Nephron (organoid): ENCODE measurements around the gene CCDC192.
A peak's percentile ranks its signal among the peaks of the same experiment; 100 is the strongest.

Experiments used
- H3K27ac Mint-ChIP-seq, 3 experiments: 2 replicates each; pipeline ENCODE4 v1.8.0; 2020; ENCODE audit warnings: mixed read lengths in 3 of 3, mild to moderate bottlenecking in 2 of 3, moderate library complexity in 1 of 3
- H3K27me3 Mint-ChIP-seq: 2 replicates; pipeline ENCODE4 v1.8.0; 2021; ENCODE audit warnings: low read depth, mild to moderate bottlenecking, moderate library complexity, mixed read lengths
- H3K36me3 Mint-ChIP-seq: 2 replicates; pipeline ENCODE4 v1.8.0; 2020; ENCODE audit warnings: low read depth, mixed read lengths
- H3K4me1 Mint-ChIP-seq: 2 replicates; pipeline ENCODE4 v1.8.0; 2020; ENCODE audit warnings: mixed read lengths
- H3K4me3 Mint-ChIP-seq, 3 experiments: 2 replicates each; pipeline ENCODE4 v1.8.0; 2020; ENCODE audit warnings: mild to moderate bottlenecking in 3 of 3, mixed read lengths in 3 of 3, moderate library complexity in 2 of 3
- H3K9me3 Mint-ChIP-seq: 2 replicates; pipeline ENCODE4 v1.8.0; 2020; ENCODE audit warnings: mixed read lengths
- CTCF ChIP-seq, 3 experiments: fragments of 200-600 bp; sonication (generic); IDR thresholded peaks; one replicate each; pipeline ENCODE4 v1.5.0; 2021; ENCODE audit warnings: antibody characterized with exemption in 3 of 3; ENCODE audit not compliant: unreplicated experiment in 3 of 3

CCDC192 gene

GRCh38 chr5:127757576-127757975, 54.4 kb downstream of the CCDC192 start:
- no peaks in the 10 kb centered on the region for H3K36me3 Mint-ChIP-seq
- peaks cover 20% of the 10 kb centered on the region for H3K4me1 Mint-ChIP-seq
- peak overlapping the region in 1 of 3 experiments; percentile 11 for H3K27ac Mint-ChIP-seq
- H3K4me3 Mint-ChIP-seq = no peak overlapping the region
- no peaks in the 10 kb centered on the region for H3K9me3 Mint-ChIP-seq
- H3K27me3 Mint-ChIP-seq = no peaks in the 10 kb centered on the region
- peak; percentile 43 to 53 (median 44) for TF ChIP-seq CTCF (IDR thresholded peaks at IDR 0.05; ENCODE audit: unreplicated experiment in 3 of 3)

GRCh38 chr5:127758766-127759283, 55.6 kb downstream of the CCDC192 start:
- Mint-ChIP-seq H3K4me1 (peaks cover 20% of the 10 kb centered on the region), H3K4me3 (no peak overlapping the region), H3K36me3 (no peaks in the 10 kb centered on the region), H3K9me3 (no peaks in the 10 kb centered on the region), H3K27ac (no peak overlapping the region), H3K27me3 (no peaks in the 10 kb centered on the region)
- TF ChIP-seq CTCF (IDR thresholded peaks at IDR 0.05; ENCODE audit: unreplicated experiment in 3 of 3) = no peak

- H3K9me3 Mint-ChIP-seq = no peaks in the 10 kb centered on the region
- TF ChIP-seq CTCF (IDR thresholded peaks at IDR 0.05; ENCODE audit: unreplicated experiment in 3 of 3) = no peak
- H3K4me1 Mint-ChIP-seq = peaks cover 20% of the 10 kb centered on the region
- H3K27me3 Mint-ChIP-seq = no peaks in the 10 kb centered on the region
- no peak overlapping the region for H3K4me3 Mint-ChIP-seq
- H3K27ac Mint-ChIP-seq = no peak overlapping the region
- H3K36me3 Mint-ChIP-seq = no peaks in the 10 kb centered on the region
These were observed 58.7 kb downstream of the CCDC192 start for GRCh38 chr5:127761869-127762268.

- Mint-ChIP-seq H3K4me1 (peaks cover 15% of the 10 kb centered on the region), H3K9me3 (no peaks in the 10 kb centered on the region), H3K27me3 (no peaks in the 10 kb centered on the region), H3K36me3 (no peaks in the 10 kb centered on the region), H3K27ac (no peak overlapping the region), H3K4me3 (no peak overlapping the region)
- TF ChIP-seq CTCF (IDR thresholded peaks at IDR 0.05; ENCODE audit: unreplicated experiment in 3 of 3) = no peak
These were observed 59.2 kb downstream of the CCDC192 start for GRCh38 chr5:127762412-127762811.

- H3K27me3 Mint-ChIP-seq = no peaks in the 10 kb centered on the region
- TF ChIP-seq CTCF (IDR thresholded peaks at IDR 0.05; ENCODE audit: unreplicated experiment in 3 of 3) = no peak
- H3K9me3 Mint-ChIP-seq = no peaks in the 10 kb centered on the region
- no peaks in the 10 kb centered on the region for H3K36me3 Mint-ChIP-seq
- H3K4me3 Mint-ChIP-seq = no peak overlapping the region
- peak overlapping the region in 2 of 3 experiments; percentile 39 to 51 for H3K27ac Mint-ChIP-seq
- H3K4me1 Mint-ChIP-seq = peaks cover 9% of the 10 kb centered on the region
These were observed 63.6 kb downstream of the CCDC192 start for GRCh38 chr5:127766676-127767335.

GRCh38 chr5:127769386-127769785, 66.2 kb downstream of the CCDC192 start:
- H3K27me3 Mint-ChIP-seq = no peaks in the 10 kb centered on the region
- no peak for TF ChIP-seq CTCF (IDR thresholded peaks at IDR 0.05; ENCODE audit: unreplicated experiment in 3 of 3)

More at GRCh38 chr5:127769386-127769785, 66.2 kb downstream of the CCDC192 start:
- Mint-ChIP-seq H3K27ac (no peak overlapping the region), H3K4me3 (no peak overlapping the region), H3K36me3 (no peaks in the 10 kb centered on the region), H3K4me1 (peaks cover 9% of the 10 kb centered on the region), H3K9me3 (no peaks in the 10 kb centered on the region)
